ENCODE results near the gene TMEM201. TPM values are rescaled to one million over a fixed set of nuclear protein-coding genes. Genes with fewer than 3 reads are reported as not detected.
"Not testable (repeated sequence)": the region's sequence is repeated elsewhere in the genome, so short reads cannot be mapped to it uniquely, and the experiment has no call there.

TMEM201 gene
- total and polyA plus RNA-seq, 12 donors = 10.7 to 26.0 (median 18.2) TPM

- no peak for DNase-seq
- H3K9me3 ChIP-seq = no peaks in the 10 kb centered on the region
- no peak overlapping the region for H3K27ac ChIP-seq
- ATAC-seq = no peak
- no peak for TF ChIP-seq CTCF (IDR thresholded peaks at IDR 0.05)
- WGBS, 2 donors = 80% methylated on average over 18 of the region's 18 CpGs
- H3K4me1 ChIP-seq = no peaks in the 10 kb centered on the region
- peaks cover 0 to 33% (median 17%) of the 10 kb centered on the region in 7 donors for H3K27me3 ChIP-seq
- H3K4me3 ChIP-seq = no peak overlapping the region
- H3K36me3 ChIP-seq = no peaks in the 10 kb centered on the region
- intact Hi-C loops (cut with DNase I) = no loop called here
Measured at GRCh38 chr1:9618909-9619679, 30.4 kb downstream of the TMEM201 start.

DNA sequence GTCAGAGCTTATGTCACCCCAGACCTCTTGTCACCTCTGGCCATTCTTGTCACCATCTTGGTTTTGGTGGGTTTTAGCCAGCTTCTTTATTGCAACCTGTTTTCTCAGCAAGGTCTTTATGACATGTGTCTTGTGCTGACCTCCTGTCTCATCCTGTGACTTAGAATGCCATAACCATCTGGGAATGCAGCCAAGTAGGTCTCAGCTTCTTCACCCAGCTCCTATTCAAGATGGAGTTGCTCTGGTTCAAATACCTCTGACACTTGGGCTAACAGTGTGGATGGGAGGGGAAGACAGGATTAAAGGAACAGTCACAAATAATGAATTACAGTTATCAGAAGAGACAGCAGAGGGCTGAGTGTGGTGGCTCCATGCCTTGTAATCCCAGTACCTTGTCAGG lies 32.3 kb downstream of the TMEM201 start:
- no peak for DNase-seq
- intact Hi-C loops (cut with DNase I) = loop anchor here in 3 of 10 donors (10.0 kb wide), 3 partner anchors 64 to 94 kb away; no protein-coding TSS in a partner anchor
- Histone ChIP-seq H3K4me1 (peaks cover 0 to 1% (median 0%) of the 10 kb centered on the region in 9 donors), H3K27ac (no peak overlapping the region), H3K9me3 (no peaks in the 10 kb centered on the region), H3K4me3 (no peak overlapping the region), H3K36me3 (no peaks in the 10 kb centered on the region), H3K27me3 (peaks cover 0 to 46% (median 29%) of the 10 kb centered on the region in 7 donors)
- TF ChIP-seq CTCF (IDR thresholded peaks at IDR 0.05) = no peak
- ATAC-seq = no peak

DNA sequence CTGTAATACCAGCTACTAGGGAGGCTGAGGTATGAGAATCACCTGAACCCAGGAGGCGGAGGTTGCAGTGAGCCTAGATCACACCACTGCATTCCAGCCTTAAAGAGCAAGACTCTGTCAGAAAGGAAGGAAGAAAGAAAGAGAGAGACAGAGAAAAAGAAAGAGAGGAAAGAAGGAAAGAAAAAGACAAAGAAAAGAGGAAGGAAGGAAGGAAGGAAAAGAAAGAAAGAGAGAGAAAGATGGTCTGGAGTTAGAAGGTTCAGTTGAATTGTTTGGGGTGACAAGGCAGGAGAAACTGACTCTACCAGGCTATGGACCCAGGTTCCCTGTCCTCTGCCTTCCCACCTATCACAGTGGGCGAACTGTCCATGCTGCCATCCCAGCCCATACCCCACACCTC lies 35.4 kb downstream of the TMEM201 start:
- Histone ChIP-seq H3K27ac (no peak overlapping the region), H3K4me1 (peaks cover 0 to 32% (median 4%) of the 10 kb centered on the region in 9 donors), H3K36me3 (no peaks in the 10 kb centered on the region), H3K27me3 (peaks cover 0 to 39% (median 26%) of the 10 kb centered on the region in 7 donors), H3K4me3 (no peak overlapping the region), H3K9me3 (no peaks in the 10 kb centered on the region)
- no peak for TF ChIP-seq CTCF (IDR thresholded peaks at IDR 0.05)
- WGBS, 2 donors = 88 to 93% methylated on average over 2 of the region's 2 CpGs
- no peak for DNase-seq
- intact Hi-C loops (cut with DNase I) = loop anchor here in 3 of 10 donors (10.0 kb wide), 3 partner anchors 61 to 91 kb away; no protein-coding TSS in a partner anchor
- ATAC-seq = no peak

DNA sequence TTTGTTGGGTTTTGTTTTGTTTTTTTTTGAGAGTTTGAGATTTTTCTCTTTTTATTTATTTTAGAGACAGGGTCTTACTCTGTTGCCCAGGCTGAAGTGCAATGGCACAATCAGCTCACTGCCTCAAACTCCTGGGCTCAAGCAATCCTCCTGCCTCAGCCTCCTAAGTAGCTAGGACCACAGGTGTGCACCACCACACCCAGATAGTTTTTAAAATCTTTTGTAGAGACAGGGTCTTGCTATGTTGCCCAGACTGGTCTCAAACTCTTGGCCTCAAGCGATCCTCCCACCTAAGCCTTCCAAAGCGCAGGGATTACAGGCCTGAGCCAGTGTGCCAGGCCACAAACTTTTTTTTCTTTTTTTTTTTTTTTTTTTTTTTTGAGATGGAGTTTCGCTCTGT lies 36.3 kb downstream of the TMEM201 start:
- WGBS, 2 donors = 89 to 96% methylated on average over 3 of the region's 3 CpGs
- H3K27ac ChIP-seq, ATAC-seq: not testable (repeated sequence)

GRCh38 chr1:9626201-9626608 lies 37.5 kb downstream of the TMEM201 start:
- Histone ChIP-seq H3K4me3 (peak overlapping the region in 1 of 10 donors; percentile 49), H3K36me3 (no peaks in the 10 kb centered on the region), H3K9me3 (no peaks in the 10 kb centered on the region), H3K27ac (no peak overlapping the region), H3K4me1 (peaks cover 0 to 47% (median 4%) of the 10 kb centered on the region in 9 donors), H3K27me3 (peaks cover 0 to 23% (median 18%) of the 10 kb centered on the region in 7 donors)
- intact Hi-C loops (cut with DNase I) = loop anchor here in 7 of 10 donors (2.0 to 10.0 kb wide), 8 partner anchors 59 to 806 kb away; partner anchors contain the start of gene CENPS (in 1 of the 7)
- 72 to 81% methylated on average over 9 of the region's 9 CpGs for WGBS, 2 donors
- no peak for ATAC-seq
- no peak for TF ChIP-seq CTCF (IDR thresholded peaks at IDR 0.05)
- no peak for DNase-seq

More for the DNA sequence above, 36.3 kb downstream of the TMEM201 start:
- intact Hi-C loops (cut with DNase I) = loop anchor here in 6 of 10 donors (5.0 to 10.0 kb wide), 7 partner anchors 60 to 807 kb away; partner anchors contain the start of gene CENPS (in 1 of the 6)
- Histone ChIP-seq H3K27me3 (peaks cover 0 to 30% (median 18%) of the 10 kb centered on the region in 7 donors), H3K4me1 (peaks cover 0 to 38% (median 4%) of the 10 kb centered on the region in 9 donors)
- DNase-seq, H3K4me3 ChIP-seq, H3K9me3 ChIP-seq, H3K36me3 ChIP-seq: not testable (repeated sequence)
